ENCODE measurements around the gene NUDT14. TPM values are rescaled to one million over a fixed set of nuclear protein-coding genes. Genes with fewer than 3 reads are reported as not detected.

The NUDT14 gene
- polyA plus RNA-seq, 1 donor from 2014 or later: 55.0 TPM

- no peaks in the 10 kb centered on the region for H3K79me2 ChIP-seq (replicated peaks; ENCODE audit: insufficient read depth, low read length)
- H3K36me3 ChIP-seq (ENCODE audit: insufficient read depth, low read length): no peaks in the 10 kb centered on the region
- no peak overlapping the region for H3K4me3 ChIP-seq (ENCODE audit: low read length)
- H3K27ac ChIP-seq (ENCODE audit: low read length): no peak overlapping the region
- no peak overlapping the region for H3K4me2 ChIP-seq (ENCODE audit: low read length)
- no peaks in the 10 kb centered on the region for H3K27me3 ChIP-seq (ENCODE audit: insufficient read depth, low read depth, low read length)
- H3K9me2 ChIP-seq (ENCODE audit: insufficient read depth, low read length): no peaks in the 10 kb centered on the region
- H2AFZ ChIP-seq (ENCODE audit: low read depth, low read length): no peak overlapping the region
- H3F3A ChIP-seq (ENCODE audit: insufficient read depth, low read length, poor library complexity, severe bottlenecking): no peaks in the 10 kb centered on the region
- TF ChIP-seq RAD21 (conservative IDR thresholded peaks at IDR 0.05): no peak
- TF ChIP-seq POLR2AphosphoS5 (IDR thresholded peaks at IDR 0.05): no peak
- no peak for TF ChIP-seq EZH2 (IDR thresholded peaks at IDR 0.05; ENCODE audit: borderline replicate concordance, insufficient read depth, low read length, poor library complexity, severe bottlenecking)
- no peak for TF ChIP-seq MXI1 (conservative IDR thresholded peaks at IDR 0.05; ENCODE audit: poor library complexity, severe bottlenecking)
- TF ChIP-seq CTCF (IDR thresholded peaks at IDR 0.05; ENCODE audit: poor library complexity, severe bottlenecking): no peak
- no peak for TF ChIP-seq REST (IDR thresholded peaks at IDR 0.05; ENCODE audit: borderline replicate concordance)
- TF ChIP-seq SMC3 (conservative IDR thresholded peaks at IDR 0.05; ENCODE audit: poor library complexity): no peak
- no peaks in the 10 kb centered on the region for H4K20me1 ChIP-seq (ENCODE audit: insufficient read depth)
- H3K9ac ChIP-seq (ENCODE audit: low read length): no peak overlapping the region
- no peaks in the 10 kb centered on the region for H3K9me3 ChIP-seq (ENCODE audit: low read length)
Measured at GRCh38 chr14:105132921-105133654, 48.0 kb downstream of the NUDT14 start.

GRCh38 chr14:105131241-105131640 lies 49.9 kb downstream of the NUDT14 start:
- Histone ChIP-seq H3K27me3 (ENCODE audit: insufficient read depth, low read depth, low read length) (no peaks in the 10 kb centered on the region), H3K9ac (ENCODE audit: low read length) (no peak overlapping the region), H3K4me2 (ENCODE audit: low read length) (no peak overlapping the region), H3K9me2 (ENCODE audit: insufficient read depth, low read length) (no peaks in the 10 kb centered on the region), H2AFZ (ENCODE audit: low read depth, low read length) (no peak overlapping the region), H3K36me3 (ENCODE audit: insufficient read depth, low read length) (no peaks in the 10 kb centered on the region), H3K9me3 (ENCODE audit: low read length) (no peaks in the 10 kb centered on the region), H4K20me1 (ENCODE audit: insufficient read depth) (no peaks in the 10 kb centered on the region), H3K27ac (ENCODE audit: low read length) (no peak overlapping the region), H3K4me3 (ENCODE audit: low read length) (no peak overlapping the region), H3F3A (ENCODE audit: insufficient read depth, low read length, poor library complexity, severe bottlenecking) (no peaks in the 10 kb centered on the region), H3K79me2 (replicated peaks; ENCODE audit: insufficient read depth, low read length) (no peaks in the 10 kb centered on the region)
- no peak for TF ChIP-seq TAF1 (IDR thresholded peaks at IDR 0.05; ENCODE audit: low read depth)
- no peak for TF ChIP-seq CTCF (IDR thresholded peaks at IDR 0.05; ENCODE audit: poor library complexity, severe bottlenecking)
- TF ChIP-seq RAD21 (conservative IDR thresholded peaks at IDR 0.05): no peak
- TF ChIP-seq MXI1 (conservative IDR thresholded peaks at IDR 0.05; ENCODE audit: poor library complexity, severe bottlenecking): no peak
- TF ChIP-seq SMC3 (conservative IDR thresholded peaks at IDR 0.05; ENCODE audit: poor library complexity): no peak
- no peak for TF ChIP-seq EZH2 (IDR thresholded peaks at IDR 0.05; ENCODE audit: borderline replicate concordance, insufficient read depth, low read length, poor library complexity, severe bottlenecking)
- TF ChIP-seq POLR2AphosphoS5 (IDR thresholded peaks at IDR 0.05): no peak
- no peak for TF ChIP-seq EP300 (conservative IDR thresholded peaks at IDR 0.05; ENCODE audit: poor library complexity, severe bottlenecking)
- TF ChIP-seq REST (IDR thresholded peaks at IDR 0.05; ENCODE audit: borderline replicate concordance): no peak

Data from neural cell (in vitro differentiated cells).